ENCODE results near the gene PLTP. TPM values are rescaled to one million over a fixed set of nuclear protein-coding genes. Genes with fewer than 3 reads are reported as not detected.

PLTP gene
- total RNA-seq, 1 experiment from 2014 or later = 0.37 TPM

- intact Hi-C loops (cut with micrococcal nuclease) = no loop called here
- H3K27ac Mint-ChIP-seq (ENCODE audit: low read depth, unreplicated experiment) = no peak overlapping the region
- peaks cover 33% of the 10 kb centered on the region for H3K27me3 Mint-ChIP-seq (ENCODE audit: insufficient read depth, unreplicated experiment)
- CTCF ChIA-PET = interaction anchor here (0.6 to 2.0 kb wide), 2 partner anchors 10 to 28 kb away, joined by 3 to 7 read pairs; partner anchors contain the start of gene CTSA
- no peak for TF ChIP-seq CTCF (IDR thresholded peaks at IDR 0.05; ENCODE audit: unreplicated experiment)
- POLR2A ChIA-PET = interaction anchor here (1.0 to 3.2 kb wide), 3 partner anchors 10 to 15 kb away, joined by 4 to 20 read pairs (median 6); partner anchors contain the start of gene PCIF1
- BruUV-seq (replicated peaks) = no TSS peak
- no peak for DNase-seq (ENCODE audit: unreplicated experiment)
- H3K9me3 Mint-ChIP-seq (ENCODE audit: unreplicated experiment) = no peaks in the 10 kb centered on the region
- no peak overlapping the region for H3K4me3 Mint-ChIP-seq (ENCODE audit: unreplicated experiment)
- peaks cover 11% of the 10 kb centered on the region for H3K4me1 Mint-ChIP-seq (ENCODE audit: insufficient read depth, unreplicated experiment)
- no peaks in the 10 kb centered on the region for H3K36me3 Mint-ChIP-seq (ENCODE audit: insufficient read depth, unreplicated experiment)
These were observed 8.7 kb upstream of the PLTP start for GRCh38 chr20:45920462-45921336.

DNA sequence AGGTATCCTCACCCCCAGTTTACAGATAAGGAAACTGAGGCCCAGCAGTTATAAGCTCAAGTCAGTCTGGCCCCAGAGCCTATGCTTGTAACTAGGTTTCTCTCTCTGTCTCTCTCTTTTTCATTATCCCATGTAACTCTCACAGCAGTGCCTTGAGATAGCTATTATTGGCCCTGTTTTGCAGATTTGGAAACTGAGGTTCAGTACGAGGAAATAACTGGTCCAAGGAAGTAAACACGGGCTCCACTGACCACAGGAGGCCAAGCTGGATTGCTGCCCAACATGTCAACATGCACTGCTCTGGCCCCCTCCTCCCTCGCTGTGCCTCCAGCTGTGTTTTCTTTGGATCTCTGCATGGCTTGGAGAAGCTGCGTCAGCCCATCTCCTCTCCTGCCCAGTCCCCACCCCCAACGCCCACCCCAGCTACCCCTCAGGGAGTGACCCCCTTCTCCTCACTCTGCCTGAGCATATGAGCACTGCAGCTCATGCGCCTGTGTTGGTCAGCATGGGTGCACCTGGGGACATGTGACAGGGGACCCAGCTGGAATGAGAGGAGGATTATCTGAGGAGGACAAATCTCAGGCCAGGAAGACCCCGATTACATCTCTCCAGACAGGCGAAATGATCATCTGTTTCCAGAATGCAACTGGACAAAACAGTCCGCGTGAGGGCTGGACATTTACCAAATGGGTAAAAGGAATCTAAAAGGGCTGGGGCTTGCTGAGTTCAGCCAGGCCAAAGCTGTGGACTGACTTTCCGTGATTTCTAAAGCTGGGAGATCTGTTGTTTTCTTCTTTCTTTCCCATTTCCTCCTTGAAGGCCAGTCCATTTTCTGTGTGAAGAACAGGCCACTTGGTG lies 7.8 kb upstream of the PLTP start:
- DNase-seq (ENCODE audit: unreplicated experiment) = no peak
- ChIA-PET CTCF (interaction anchor here (0.6 to 2.0 kb wide), 4 partner anchors 14 to 470 kb away, joined by 3 to 7 read pairs (median 4); partner anchors contain the start of gene CTSA), POLR2A (interaction anchor here (0.5 to 3.2 kb wide), 5 partner anchors 9 to 290 kb away, joined by 3 to 20 read pairs (median 6); partner anchors contain the start of genes CTSA, NEURL2, PCIF1 and WFDC10A)
- Mint-ChIP-seq H3K4me3 (ENCODE audit: unreplicated experiment) (no peak overlapping the region), H3K4me1 (ENCODE audit: insufficient read depth, unreplicated experiment) (peaks cover 11% of the 10 kb centered on the region), H3K36me3 (ENCODE audit: insufficient read depth, unreplicated experiment) (no peaks in the 10 kb centered on the region), H3K27me3 (ENCODE audit: insufficient read depth, unreplicated experiment) (peaks cover 36% of the 10 kb centered on the region), H3K27ac (ENCODE audit: low read depth, unreplicated experiment) (no peak overlapping the region), H3K9me3 (ENCODE audit: unreplicated experiment) (no peaks in the 10 kb centered on the region)
- no TSS peak for BruUV-seq (replicated peaks)
- no peak for TF ChIP-seq CTCF (IDR thresholded peaks at IDR 0.05; ENCODE audit: unreplicated experiment)
- intact Hi-C loops (cut with micrococcal nuclease) = no loop called here

DNA sequence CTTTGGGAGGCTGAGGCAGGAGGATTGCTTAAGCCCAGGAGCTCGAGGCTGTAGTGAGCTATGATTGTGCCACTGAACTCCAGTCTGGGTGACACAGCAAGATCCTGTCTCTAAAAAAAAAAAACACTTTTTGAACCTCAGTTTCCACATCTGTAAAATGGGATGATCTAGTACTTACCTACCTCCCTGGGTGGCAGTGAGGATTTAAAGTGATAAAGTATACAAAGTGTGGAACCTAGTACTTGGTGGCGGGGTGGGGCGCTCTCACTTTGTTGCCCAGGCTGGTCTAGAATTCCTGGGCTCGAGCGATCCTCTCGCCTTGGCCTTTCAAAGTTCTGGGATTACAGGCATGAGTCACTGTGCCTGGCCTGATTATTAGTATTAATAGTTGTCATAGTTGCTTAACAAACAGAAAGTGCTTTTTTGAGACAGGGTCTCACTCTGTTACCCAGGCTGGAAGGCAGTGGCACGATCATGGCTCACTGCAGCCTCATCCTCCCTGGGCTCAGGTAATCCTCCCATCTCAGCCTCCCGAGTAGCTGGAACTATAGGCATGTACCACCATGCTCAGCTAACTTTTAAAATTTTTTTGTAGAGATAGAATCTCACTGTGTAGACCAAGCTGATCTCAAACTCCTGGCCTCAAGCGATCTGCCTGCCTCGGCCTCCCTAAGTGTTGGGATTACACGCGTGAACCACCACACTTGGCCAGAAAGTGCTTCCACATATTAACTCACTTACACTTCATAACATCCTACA lies 7.0 kb upstream of the PLTP start:
- BruUV-seq (replicated peaks) = no TSS peak
- Mint-ChIP-seq H3K4me3 (ENCODE audit: unreplicated experiment) (no peak overlapping the region), H3K27me3 (ENCODE audit: insufficient read depth, unreplicated experiment) (peaks cover 36% of the 10 kb centered on the region), H3K4me1 (ENCODE audit: insufficient read depth, unreplicated experiment) (peaks cover 6% of the 10 kb centered on the region), H3K9me3 (ENCODE audit: unreplicated experiment) (no peaks in the 10 kb centered on the region), H3K27ac (ENCODE audit: low read depth, unreplicated experiment) (no peak overlapping the region), H3K36me3 (ENCODE audit: insufficient read depth, unreplicated experiment) (no peaks in the 10 kb centered on the region)
- POLR2A ChIA-PET = interaction anchor here (1.1 to 3.2 kb wide), 5 partner anchors 9 to 81 kb away, joined by 3 to 20 read pairs (median 6); partner anchors contain the start of genes CTSA, NEURL2 and PCIF1
- no peak for DNase-seq (ENCODE audit: unreplicated experiment)
- CTCF ChIA-PET = interaction anchor here (0.6 to 1.1 kb wide), 4 partner anchors 13 to 471 kb away, joined by 3 to 4 read pairs (median 4); partner anchors contain the start of gene CTSA
- intact Hi-C loops (cut with micrococcal nuclease) = no loop called here
- no peak for TF ChIP-seq CTCF (IDR thresholded peaks at IDR 0.05; ENCODE audit: unreplicated experiment)
